ENCODE measurements around the gene WDR43.

The WDR43 gene

GRCh38 chr2:28994074-28994473 lies 99.6 kb downstream of the WDR43 start:
- no peak for ATAC-seq
- TF ChIP-seq OSR1 (CRISPR knock-in tag; IDR thresholded peaks at IDR 0.05): no peak
- no peak for TF ChIP-seq RARB (CRISPR knock-in tag; IDR thresholded peaks at IDR 0.05)

- ATAC-seq: no peak
- TF ChIP-seq BACH2 (CRISPR knock-in tag; IDR thresholded peaks at IDR 0.05; ENCODE audit: borderline replicate concordance) (no peak), ZFP3 (CRISPR knock-in tag; IDR thresholded peaks at IDR 0.05) (no peak)
Measured at GRCh38 chr2:28994679-28995078, 100.2 kb downstream of the WDR43 start.

GRCh38 chr2:28995765-28996750 lies 101.6 kb downstream of the WDR43 start:
- TF ChIP-seq ARNTL (CRISPR knock-in tag; IDR thresholded peaks at IDR 0.05; ENCODE audit: borderline replicate concordance, low read depth): no peak
- ATAC-seq: no peak

- no peak for ATAC-seq
- no peak for TF ChIP-seq CREB5 (CRISPR knock-in tag; IDR thresholded peaks at IDR 0.05; ENCODE audit: low read depth)
- no peak for TF ChIP-seq SNAI2 (CRISPR knock-in tag; IDR thresholded peaks at IDR 0.05)
- TF ChIP-seq ZC3H10 (CRISPR knock-in tag; IDR thresholded peaks at IDR 0.05): no peak
- TF ChIP-seq TSHZ2 (CRISPR knock-in tag; IDR thresholded peaks at IDR 0.05): no peak
- TF ChIP-seq CSRNP3 (CRISPR knock-in tag; IDR thresholded peaks at IDR 0.05): no peak
- TF ChIP-seq ISL1 (CRISPR knock-in tag; IDR thresholded peaks at IDR 0.05): no peak
Measured at GRCh38 chr2:28997237-28997846, 102.9 kb downstream of the WDR43 start.

All from SK-N-SH treated with all-trans-retinoic acid at 6 μM for 48 hours (cell line).